Stimulated activated CD8-positive, alpha-beta memory T cell treated with anti-CD3 and anti-CD28 coated beads, Interleukin-7, amount 100 ng/mL, for 4 hours (primary cell): ENCODE data around the gene SAMD11.
"Not testable (repeated sequence)": the region's sequence is repeated elsewhere in the genome, so short reads cannot be mapped to it uniquely, and the experiment has no call there.

Experiments
- DNase-seq, 2 donors: peaks; one replicate each; pipeline ENCODE4 v3.0.0-alpha.2; 2020; ENCODE audit warnings: low read depth in 2 of 2

SAMD11 gene

GRCh38 chr1:943545-944340, 20.0 kb downstream of the SAMD11 start:
- no peak for DNase-seq

GRCh38 chr1:944341-945325, 20.9 kb downstream of the SAMD11 start:
- no peak for DNase-seq

- DNase-seq = no peak
Observed at GRCh38 chr1:945688-946556, 22.2 kb downstream of the SAMD11 start.

- DNase-seq = not testable (repeated sequence)
Observed at GRCh38 chr1:946811-947210, 23.1 kb downstream of the SAMD11 start.

- no peak for DNase-seq
Observed at GRCh38 chr1:947958-948357, 24.2 kb downstream of the SAMD11 start.

- no peak for DNase-seq
Observed at GRCh38 chr1:950268-950667, 26.5 kb downstream of the SAMD11 start.

- no peak for DNase-seq
Observed at GRCh38 chr1:950881-951280, 27.2 kb downstream of the SAMD11 start.

- DNase-seq = no peak
Observed at GRCh38 chr1:951364-951763, 27.6 kb downstream of the SAMD11 start.

- no peak for DNase-seq
Observed at GRCh38 chr1:952201-952600, 28.5 kb downstream of the SAMD11 start.

GRCh38 chr1:952603-953002, 28.9 kb downstream of the SAMD11 start:
- no peak for DNase-seq

- DNase-seq = no peak
Observed at GRCh38 chr1:953524-954320, 30.0 kb downstream of the SAMD11 start.

- DNase-seq = no peak
Observed at GRCh38 chr1:954927-955326, 31.2 kb downstream of the SAMD11 start.

- no peak for DNase-seq
Observed at GRCh38 chr1:955474-955873, 31.8 kb downstream of the SAMD11 start.

GRCh38 chr1:956636-957035, 32.9 kb downstream of the SAMD11 start:
- DNase-seq = no peak

- DNase-seq = peak; percentile 88 to 94
Observed at GRCh38 chr1:958823-959730, 35.4 kb downstream of the SAMD11 start, which contains the start of gene NOC2L. Gene NOC2L (minus strand): TSS chr1:959256. CDS start chr1:959240, 16 bp downstream.

- no peak for DNase-seq
Observed at GRCh38 chr1:959731-960362, 36.1 kb downstream of the SAMD11 start.

- peak; percentile 54 to 77 for DNase-seq
Observed at GRCh38 chr1:960363-961131, 36.8 kb downstream of the SAMD11 start, which contains the start of gene KLHL17. Gene KLHL17 (plus strand): TSS chr1:960584. CDS start chr1:960694, 110 bp downstream.

GRCh38 chr1:961132-961669, 37.5 kb downstream of the SAMD11 start:
- DNase-seq = no peak
